Neural cell (in vitro differentiated cells): ENCODE results near the gene UBN2. TPM values are rescaled to one million over a fixed set of nuclear protein-coding genes. Genes with fewer than 3 reads are reported as not detected.

ENCODE experiments used
- H2AFZ ChIP-seq: fragments of 200-600, 300-800 bp; sonication (generic), shearing (Covaris generic); 2 replicates; pipeline ENCODE4 v1.6.0; 2014; ENCODE audit warnings: low read depth, mild to moderate bottlenecking, antibody characterized with exemption, low read length, moderate library complexity
- H3F3A ChIP-seq: fragments of 200-600 bp; shearing (Covaris generic); 2 replicates; pipeline ENCODE4 v1.6.1; 2016; ENCODE audit warnings: mild to moderate bottlenecking, moderate library complexity, mixed read lengths, antibody characterized with exemption, low read length; ENCODE audit not compliant: insufficient read depth, poor library complexity, severe bottlenecking
- H3K27ac ChIP-seq: fragments of 200-600, 300-800 bp; sonication (generic), shearing (Covaris generic); 2 replicates; pipeline ENCODE4 v1.5.1; 2014; ENCODE audit warnings: mild to moderate bottlenecking, low read length, moderate library complexity
- H3K27me3 ChIP-seq: fragments of 300-800, 200-600 bp; sonication (generic), shearing (Covaris generic); 2 replicates; pipeline ENCODE4 v1.6.0; 2014; ENCODE audit warnings: mild to moderate bottlenecking, low read depth, low read length, moderate library complexity; ENCODE audit not compliant: insufficient read depth
- H3K36me3 ChIP-seq: fragments of 300-800, 200-600 bp; sonication (generic), shearing (Covaris generic); 2 replicates; pipeline ENCODE4 v1.5.1; 2014; ENCODE audit warnings: mild to moderate bottlenecking, antibody characterized with exemption, low read length, moderate library complexity; ENCODE audit not compliant: insufficient read depth
- H3K4me2 ChIP-seq: fragments of 300-800, 200-600 bp; sonication (generic), shearing (Covaris generic); 2 replicates; pipeline ENCODE4 v1.6.0; 2014; ENCODE audit warnings: mild to moderate bottlenecking, low read length
- H3K4me3 ChIP-seq: fragments of 300-800, 200-600 bp; sonication (generic), shearing (Covaris generic); 2 replicates; pipeline ENCODE4 v1.5.1; 2014; ENCODE audit warnings: mild to moderate bottlenecking, low read length, moderate library complexity
- H3K79me2 ChIP-seq: fragments of 200-600 bp; shearing (Covaris generic); replicated peaks from 2 replicates; pipeline ENCODE4 v1.6.0; 2014; ENCODE audit warnings: mild to moderate bottlenecking, low read length, moderate library complexity; ENCODE audit not compliant: insufficient read depth
- H3K9ac ChIP-seq: fragments of 300-800, 200-600 bp; sonication (generic), shearing (Covaris generic); 2 replicates; pipeline ENCODE4 v1.6.1; 2016; ENCODE audit warnings: mild to moderate bottlenecking, low read length, mixed read lengths
- H3K9me2 ChIP-seq: fragments of 200-600 bp; shearing (Covaris generic); 2 replicates; pipeline ENCODE4 v1.6.1; 2016; ENCODE audit warnings: mild to moderate bottlenecking, low read length, mixed read lengths; ENCODE audit not compliant: insufficient read depth
- H3K9me3 ChIP-seq: fragments of 200-600, 300-800 bp; sonication (generic), shearing (Covaris generic); 2 replicates; pipeline ENCODE4 v1.6.1; 2016; ENCODE audit warnings: mild to moderate bottlenecking, mixed run types, low read length, moderate library complexity, mixed read lengths
- H4K20me1 ChIP-seq: fragments of 200-600 bp; shearing (Covaris generic); 2 replicates; pipeline ENCODE4 v1.6.1; 2016; ENCODE audit warnings: mild to moderate bottlenecking, mixed run types; ENCODE audit not compliant: insufficient read depth
- EP300 ChIP-seq: fragments of 450-650 bp; conservative IDR thresholded peaks from 2 replicates; pipeline ENCODE4 v1.6.1; 2014; ENCODE audit warnings: antibody characterized with exemption, mild to moderate bottlenecking, moderate library complexity; ENCODE audit not compliant: poor library complexity, severe bottlenecking
- EZH2 ChIP-seq: fragments of 200-600, 300-800 bp; shearing (Covaris generic), sonication (generic); IDR thresholded peaks from 2 replicates; pipeline ENCODE4 v1.6.1; 2014; ENCODE audit warnings: antibody characterized with exemption, low read length, borderline replicate concordance, mild to moderate bottlenecking; ENCODE audit not compliant: insufficient read depth, poor library complexity, severe bottlenecking
- MXI1 ChIP-seq: fragments of 450-650 bp; conservative IDR thresholded peaks from 2 replicates; pipeline ENCODE4 v1.6.1; 2014; ENCODE audit warnings: antibody characterized with exemption, mild to moderate bottlenecking; ENCODE audit not compliant: poor library complexity, severe bottlenecking
- POLR2AphosphoS5 ChIP-seq: IDR thresholded peaks from 2 replicates; pipeline ENCODE4 v1.6.1; 2012
- RAD21 ChIP-seq: fragments of 450-650 bp; conservative IDR thresholded peaks from 2 replicates; pipeline ENCODE4 v1.6.1; 2014; ENCODE audit warnings: antibody characterized with exemption, mild to moderate bottlenecking, moderate library complexity
- SMC3 ChIP-seq: fragments of 450-650 bp; conservative IDR thresholded peaks from 2 replicates; pipeline ENCODE4 v1.6.1; 2014; ENCODE audit warnings: antibody characterized with exemption, mild to moderate bottlenecking, moderate library complexity; ENCODE audit not compliant: poor library complexity
- TAF1 ChIP-seq: IDR thresholded peaks from 2 replicates; pipeline ENCODE4 v1.6.1; 2012; ENCODE audit warnings: low read depth
- polyA plus RNA-seq: library from polyadenylated mRNA; depleted of rRNA; stranded (reverse); fragments of >200 nt; gene quantifications from 2 replicates; pipeline ENCODE4 v1.2.3, GENCODE V29; 2014
- TF ChIP-seq, protein P1 (sequence below): fragments of 450-650 bp; IDR thresholded peaks from 2 replicates; pipeline ENCODE4 v1.5.1; 2014; ENCODE audit warnings: antibody characterized with exemption, mild to moderate bottlenecking, moderate library complexity; ENCODE audit not compliant: poor library complexity, severe bottlenecking
- TF ChIP-seq, protein P2 (sequence below): IDR thresholded peaks from 2 replicates; pipeline ENCODE4 v1.6.1; 2012; ENCODE audit warnings: borderline replicate concordance

UBN2 gene
- polyA plus RNA-seq, 1 donor from 2014 or later, result 18.2 TPM

- Histone ChIP-seq H3K79me2 (peaks cover 6% of the 10 kb centered on the region), H3K9ac (no peak overlapping the region), H3K9me2 (no peaks in the 10 kb centered on the region), H4K20me1 (no peaks in the 10 kb centered on the region), H3K4me3 (no peak overlapping the region), H3K4me2 (no peak overlapping the region), H3K9me3 (no peaks in the 10 kb centered on the region), H3K36me3 (peaks cover 10% of the 10 kb centered on the region), H2AFZ (no peak overlapping the region), H3K27me3 (no peaks in the 10 kb centered on the region), H3F3A (no peaks in the 10 kb centered on the region), H3K27ac (no peak overlapping the region)
- TF ChIP-seq RAD21 (no peak), EZH2 (no peak), MXI1 (no peak), SMC3 (no peak), POLR2AphosphoS5 (no peak), TAF1 (no peak), EP300 (no peak)
- TF ChIP-seq, protein P1, sequence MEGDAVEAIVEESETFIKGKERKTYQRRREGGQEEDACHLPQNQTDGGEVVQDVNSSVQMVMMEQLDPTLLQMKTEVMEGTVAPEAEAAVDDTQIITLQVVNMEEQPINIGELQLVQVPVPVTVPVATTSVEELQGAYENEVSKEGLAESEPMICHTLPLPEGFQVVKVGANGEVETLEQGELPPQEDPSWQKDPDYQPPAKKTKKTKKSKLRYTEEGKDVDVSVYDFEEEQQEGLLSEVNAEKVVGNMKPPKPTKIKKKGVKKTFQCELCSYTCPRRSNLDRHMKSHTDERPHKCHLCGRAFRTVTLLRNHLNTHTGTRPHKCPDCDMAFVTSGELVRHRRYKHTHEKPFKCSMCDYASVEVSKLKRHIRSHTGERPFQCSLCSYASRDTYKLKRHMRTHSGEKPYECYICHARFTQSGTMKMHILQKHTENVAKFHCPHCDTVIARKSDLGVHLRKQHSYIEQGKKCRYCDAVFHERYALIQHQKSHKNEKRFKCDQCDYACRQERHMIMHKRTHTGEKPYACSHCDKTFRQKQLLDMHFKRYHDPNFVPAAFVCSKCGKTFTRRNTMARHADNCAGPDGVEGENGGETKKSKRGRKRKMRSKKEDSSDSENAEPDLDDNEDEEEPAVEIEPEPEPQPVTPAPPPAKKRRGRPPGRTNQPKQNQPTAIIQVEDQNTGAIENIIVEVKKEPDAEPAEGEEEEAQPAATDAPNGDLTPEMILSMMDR, result no peak
- TF ChIP-seq, protein P2, sequence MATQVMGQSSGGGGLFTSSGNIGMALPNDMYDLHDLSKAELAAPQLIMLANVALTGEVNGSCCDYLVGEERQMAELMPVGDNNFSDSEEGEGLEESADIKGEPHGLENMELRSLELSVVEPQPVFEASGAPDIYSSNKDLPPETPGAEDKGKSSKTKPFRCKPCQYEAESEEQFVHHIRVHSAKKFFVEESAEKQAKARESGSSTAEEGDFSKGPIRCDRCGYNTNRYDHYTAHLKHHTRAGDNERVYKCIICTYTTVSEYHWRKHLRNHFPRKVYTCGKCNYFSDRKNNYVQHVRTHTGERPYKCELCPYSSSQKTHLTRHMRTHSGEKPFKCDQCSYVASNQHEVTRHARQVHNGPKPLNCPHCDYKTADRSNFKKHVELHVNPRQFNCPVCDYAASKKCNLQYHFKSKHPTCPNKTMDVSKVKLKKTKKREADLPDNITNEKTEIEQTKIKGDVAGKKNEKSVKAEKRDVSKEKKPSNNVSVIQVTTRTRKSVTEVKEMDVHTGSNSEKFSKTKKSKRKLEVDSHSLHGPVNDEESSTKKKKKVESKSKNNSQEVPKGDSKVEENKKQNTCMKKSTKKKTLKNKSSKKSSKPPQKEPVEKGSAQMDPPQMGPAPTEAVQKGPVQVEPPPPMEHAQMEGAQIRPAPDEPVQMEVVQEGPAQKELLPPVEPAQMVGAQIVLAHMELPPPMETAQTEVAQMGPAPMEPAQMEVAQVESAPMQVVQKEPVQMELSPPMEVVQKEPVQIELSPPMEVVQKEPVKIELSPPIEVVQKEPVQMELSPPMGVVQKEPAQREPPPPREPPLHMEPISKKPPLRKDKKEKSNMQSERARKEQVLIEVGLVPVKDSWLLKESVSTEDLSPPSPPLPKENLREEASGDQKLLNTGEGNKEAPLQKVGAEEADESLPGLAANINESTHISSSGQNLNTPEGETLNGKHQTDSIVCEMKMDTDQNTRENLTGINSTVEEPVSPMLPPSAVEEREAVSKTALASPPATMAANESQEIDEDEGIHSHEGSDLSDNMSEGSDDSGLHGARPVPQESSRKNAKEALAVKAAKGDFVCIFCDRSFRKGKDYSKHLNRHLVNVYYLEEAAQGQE, result no peak
Measured at GRCh38 chr7:139246905-139247304, 15.9 kb downstream of the UBN2 start.

DNA sequence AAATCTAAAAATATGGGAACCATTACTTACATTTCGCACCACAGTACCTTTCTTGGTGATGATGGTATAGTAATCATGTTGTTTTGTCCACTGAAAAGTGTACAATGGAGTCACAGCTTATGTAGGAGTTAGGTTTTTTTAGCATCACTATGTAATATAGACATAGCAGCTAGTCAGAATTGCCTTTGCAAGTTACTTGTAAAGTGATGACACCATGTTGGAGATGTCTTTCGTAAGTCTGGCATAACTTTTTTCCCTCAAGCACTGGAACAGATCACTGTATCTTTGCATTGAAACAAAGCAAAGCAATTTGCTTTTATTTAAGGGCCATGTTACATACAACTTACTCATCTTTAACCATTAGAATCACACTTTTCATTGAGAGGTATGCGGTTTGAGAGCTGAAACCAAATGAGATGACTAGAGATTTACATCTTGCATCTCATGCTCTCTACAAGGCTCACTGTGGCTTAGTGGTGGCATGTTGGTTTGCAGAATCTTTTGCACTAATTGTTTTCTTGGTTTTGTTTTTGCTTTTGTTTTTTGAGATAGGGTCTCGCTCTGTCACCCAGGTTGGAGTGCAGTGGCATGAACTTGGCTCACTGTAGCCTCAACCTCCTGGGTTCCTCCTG is 18.3 kb downstream of the UBN2 start:
- H3K4me2 ChIP-seq, result no peak overlapping the region
- no peaks in the 10 kb centered on the region for H3K27me3 ChIP-seq
- no peaks in the 10 kb centered on the region for H3F3A ChIP-seq
- TF ChIP-seq, protein P2, result no peak
- TF ChIP-seq SMC3 (no peak), EZH2 (no peak), RAD21 (no peak), POLR2AphosphoS5 (no peak), MXI1 (no peak), TAF1 (no peak), EP300 (no peak)
- TF ChIP-seq, protein P1, result no peak
- no peaks in the 10 kb centered on the region for H4K20me1 ChIP-seq
- no peak overlapping the region for H3K4me3 ChIP-seq
- H3K79me2 ChIP-seq, result no peaks in the 10 kb centered on the region
- no peaks in the 10 kb centered on the region for H3K9me3 ChIP-seq
- no peaks in the 10 kb centered on the region for H3K9me2 ChIP-seq
- peaks cover 10% of the 10 kb centered on the region for H3K36me3 ChIP-seq
- H3K27ac ChIP-seq, result no peak overlapping the region
- no peak overlapping the region for H2AFZ ChIP-seq
- H3K9ac ChIP-seq, result no peak overlapping the region
